T-helper 2 cell treated with Interferon-gamma antibody and Interleukin-4, amounts not matched to agents 5 μg/mL and 100 μg/mL, for 36 hours (primary cell): ENCODE results near the gene SS18L1.

Experiments used
- DNase-seq: peaks from one replicate; pipeline ENCODE4 v3.0.0; 2021; ENCODE audit warnings: low spot score
- H3K27ac Mint-ChIP-seq: one replicate; pipeline ENCODE4 v1.8.0; 2021; ENCODE audit warnings: mild to moderate bottlenecking, mixed read lengths
- H3K27me3 Mint-ChIP-seq: one replicate; pipeline ENCODE4 v1.8.0; 2021; ENCODE audit warnings: low read depth, mixed read lengths
- H3K36me3 Mint-ChIP-seq: one replicate; pipeline ENCODE4 v1.8.0; 2021; ENCODE audit warnings: low read depth, mixed read lengths
- H3K4me1 Mint-ChIP-seq: one replicate; pipeline ENCODE4 v1.8.0; 2021; ENCODE audit warnings: low read depth, mixed read lengths
- H3K4me3 Mint-ChIP-seq: one replicate; pipeline ENCODE4 v1.8.0; 2022; ENCODE audit warnings: mild to moderate bottlenecking, moderate library complexity, mixed read lengths
- H3K9me3 Mint-ChIP-seq: one replicate; pipeline ENCODE4 v1.8.0; 2021; ENCODE audit warnings: mixed read lengths

Gene SS18L1

DNA sequence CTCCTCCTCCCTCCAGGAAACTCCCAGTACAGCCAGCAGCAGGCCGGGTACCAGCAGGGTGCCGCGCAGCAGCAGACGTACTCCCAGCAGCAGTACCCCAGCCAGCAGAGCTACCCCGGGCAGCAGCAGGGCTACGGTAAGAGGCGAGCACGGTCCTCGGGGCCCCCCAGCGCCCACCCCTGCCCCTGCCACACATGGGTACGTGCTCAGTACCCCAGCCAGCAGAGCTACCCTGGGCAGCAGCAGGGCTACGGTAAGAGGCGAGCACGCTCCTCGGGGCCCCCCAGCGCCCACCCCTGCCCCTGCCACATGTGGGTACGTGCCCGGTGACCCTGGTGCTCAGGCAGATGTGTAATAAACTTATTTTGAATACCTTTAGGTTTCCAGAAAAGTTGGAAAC, 29.1 kb downstream of the SS18L1 start:
- DNase-seq: no peak
- H3K4me3 Mint-ChIP-seq: no peak overlapping the region
- peaks cover 13% of the 10 kb centered on the region for H3K36me3 Mint-ChIP-seq
- H3K27me3 Mint-ChIP-seq: no peaks in the 10 kb centered on the region
- no peaks in the 10 kb centered on the region for H3K4me1 Mint-ChIP-seq
- no peaks in the 10 kb centered on the region for H3K9me3 Mint-ChIP-seq
- no peak overlapping the region for H3K27ac Mint-ChIP-seq

DNA sequence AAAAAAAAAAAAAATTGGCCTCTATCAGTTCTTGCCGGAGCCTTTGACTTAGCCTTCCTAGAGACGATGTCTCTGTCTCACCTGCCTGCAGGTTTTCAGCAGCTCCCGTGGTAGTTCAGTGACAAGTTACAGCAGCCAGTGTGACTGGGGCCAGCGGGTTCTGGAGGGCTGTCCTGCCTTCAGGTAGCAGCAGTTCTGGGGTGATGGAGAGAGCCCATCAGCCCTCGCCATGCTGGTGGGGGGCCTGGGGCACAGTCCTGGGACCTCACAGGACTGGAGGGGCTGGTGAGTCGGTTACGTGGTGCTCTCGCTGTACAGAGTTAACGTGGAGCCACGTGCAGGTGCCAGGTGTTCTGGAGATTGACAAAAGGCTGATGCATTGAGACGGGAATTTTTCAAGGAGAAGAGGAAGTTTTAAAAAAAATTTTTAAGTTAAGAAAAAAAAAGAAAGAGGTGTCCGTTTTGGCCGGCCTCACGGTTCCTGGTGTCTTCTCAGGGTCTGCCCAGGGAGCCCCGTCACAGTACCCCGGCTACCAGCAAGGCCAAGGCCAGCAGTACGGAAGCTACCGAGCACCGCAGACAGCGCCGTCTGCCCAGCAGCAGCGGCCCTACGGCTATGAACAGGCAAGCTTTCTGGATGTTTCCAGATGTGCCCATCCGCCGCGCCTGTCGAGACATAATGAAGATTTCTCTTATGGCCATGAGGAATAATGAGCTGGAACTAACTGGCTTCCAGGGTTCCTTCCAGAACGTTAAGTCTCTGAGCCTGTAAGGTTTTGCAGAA, 30.6 kb downstream of the SS18L1 start:
- no peak for DNase-seq
- Mint-ChIP-seq H3K4me3 (no peak overlapping the region), H3K4me1 (no peaks in the 10 kb centered on the region), H3K36me3 (peaks cover 17% of the 10 kb centered on the region), H3K27me3 (no peaks in the 10 kb centered on the region), H3K27ac (no peak overlapping the region), H3K9me3 (no peaks in the 10 kb centered on the region)

DNA sequence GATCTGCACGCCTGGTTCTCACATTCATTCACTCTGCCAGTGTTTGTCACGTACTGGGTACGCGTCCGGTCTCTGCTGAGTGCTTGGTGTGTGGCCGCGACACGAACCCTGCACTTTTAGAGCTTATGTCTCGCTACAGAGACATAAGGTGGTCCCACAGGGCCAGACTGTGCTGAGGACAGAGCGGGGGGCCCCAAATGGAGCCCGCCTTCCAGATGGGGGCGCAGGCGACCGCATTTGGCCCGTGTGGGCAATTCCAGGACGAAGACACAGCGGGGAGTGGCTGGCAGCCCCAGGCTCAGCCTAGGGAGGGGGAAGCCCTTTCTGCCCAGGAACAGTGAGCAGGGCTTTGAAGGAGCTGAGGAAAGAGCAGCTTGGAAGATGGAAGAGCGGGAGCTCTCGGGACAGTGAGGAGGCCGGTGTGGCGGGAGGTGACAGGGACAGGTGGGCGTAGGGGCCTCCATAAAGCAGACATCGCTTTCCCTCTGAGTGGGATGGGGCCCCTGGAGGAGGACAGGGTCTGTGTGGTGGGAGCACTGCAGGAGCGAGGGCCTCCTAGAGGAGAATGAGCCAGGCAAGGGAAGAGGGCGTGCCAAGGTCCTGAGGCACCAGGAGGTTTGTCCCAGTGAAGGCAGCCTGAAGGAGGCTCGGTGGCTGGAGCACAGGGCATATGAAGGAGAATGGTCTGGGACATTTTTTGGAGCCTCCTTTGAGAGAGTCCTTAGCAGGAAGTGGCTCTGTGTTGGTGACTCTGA, 31.5 kb downstream of the SS18L1 start:
- Mint-ChIP-seq H3K9me3 (no peaks in the 10 kb centered on the region), H3K4me1 (no peaks in the 10 kb centered on the region), H3K36me3 (peaks cover 11% of the 10 kb centered on the region), H3K27me3 (no peaks in the 10 kb centered on the region), H3K27ac (peak overlapping the region; percentile 24), H3K4me3 (no peak overlapping the region)
- DNase-seq: no peak

DNA sequence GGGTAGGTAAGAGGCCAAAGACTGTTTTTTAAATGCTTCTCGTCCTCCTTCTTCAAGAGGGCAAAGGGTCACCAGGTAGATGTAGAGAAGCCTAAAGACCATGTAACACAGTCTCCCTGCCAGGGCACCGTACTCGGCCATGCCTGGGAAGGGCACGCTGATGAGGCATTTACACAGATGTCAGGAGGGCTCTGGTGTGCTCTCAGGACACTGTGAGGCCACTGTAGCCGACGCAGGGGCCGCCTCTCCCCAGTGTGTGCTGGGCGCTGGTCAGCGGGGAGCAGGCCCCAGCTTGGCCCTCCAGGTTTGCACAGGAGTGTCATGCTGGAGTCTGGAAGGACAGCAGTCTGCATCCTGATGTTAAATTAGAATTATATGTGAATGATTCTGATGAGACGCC, 32.1 kb downstream of the SS18L1 start:
- Mint-ChIP-seq H3K36me3 (peaks cover 11% of the 10 kb centered on the region), H3K27ac (no peak overlapping the region), H3K9me3 (no peaks in the 10 kb centered on the region), H3K4me1 (no peaks in the 10 kb centered on the region), H3K4me3 (no peak overlapping the region), H3K27me3 (no peaks in the 10 kb centered on the region)
- DNase-seq: no peak

DNA sequence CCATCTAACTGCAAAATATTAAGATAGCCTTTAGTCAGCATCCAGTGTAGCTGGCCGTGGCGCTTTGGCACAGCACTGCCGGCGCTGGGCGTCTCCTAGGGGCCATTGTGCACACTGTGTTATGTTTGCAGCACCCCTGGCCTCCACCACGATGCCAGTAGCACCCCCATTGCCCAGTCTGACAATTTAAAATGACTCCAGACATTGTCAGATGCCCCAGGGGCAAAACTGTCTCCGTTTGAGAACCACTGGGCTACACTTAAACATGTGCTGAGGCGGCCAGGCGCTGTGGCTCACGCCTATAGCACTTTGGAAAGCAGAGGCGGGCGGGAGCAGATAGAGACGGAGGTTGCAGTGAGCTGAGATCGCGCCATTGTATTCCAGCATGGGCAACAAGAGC, 33.3 kb downstream of the SS18L1 start:
- H3K4me3 Mint-ChIP-seq: no peak overlapping the region
- H3K27ac Mint-ChIP-seq: no peak overlapping the region
- no peaks in the 10 kb centered on the region for H3K9me3 Mint-ChIP-seq
- no peak for DNase-seq
- H3K36me3 Mint-ChIP-seq: peaks cover 11% of the 10 kb centered on the region
- no peaks in the 10 kb centered on the region for H3K27me3 Mint-ChIP-seq
- H3K4me1 Mint-ChIP-seq: peaks cover 3% of the 10 kb centered on the region

DNA sequence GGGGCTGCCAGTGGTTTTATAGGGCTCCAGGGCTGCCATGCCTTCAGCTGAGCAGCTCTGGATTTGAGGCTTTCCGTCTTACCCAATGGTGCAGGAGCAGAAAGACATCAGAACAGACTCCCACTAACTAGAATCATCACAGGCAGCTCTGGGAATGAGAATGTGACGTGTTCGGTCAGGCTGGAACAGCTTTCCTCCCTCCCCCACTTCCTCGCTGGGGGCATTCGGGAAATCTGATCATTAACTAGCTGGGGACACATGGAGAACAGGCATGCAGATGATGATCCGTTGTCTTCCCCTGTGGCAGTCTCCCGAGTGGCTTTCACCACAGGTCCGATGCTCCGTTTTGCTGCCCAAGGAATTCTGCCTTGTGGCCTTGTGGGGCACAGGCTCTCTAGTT, 33.7 kb downstream of the SS18L1 start:
- H3K4me1 Mint-ChIP-seq: peaks cover 5% of the 10 kb centered on the region
- no peaks in the 10 kb centered on the region for H3K27me3 Mint-ChIP-seq
- DNase-seq: no peak
- H3K27ac Mint-ChIP-seq: no peak overlapping the region
- no peak overlapping the region for H3K4me3 Mint-ChIP-seq
- H3K9me3 Mint-ChIP-seq: no peaks in the 10 kb centered on the region
- H3K36me3 Mint-ChIP-seq: peaks cover 11% of the 10 kb centered on the region

DNA sequence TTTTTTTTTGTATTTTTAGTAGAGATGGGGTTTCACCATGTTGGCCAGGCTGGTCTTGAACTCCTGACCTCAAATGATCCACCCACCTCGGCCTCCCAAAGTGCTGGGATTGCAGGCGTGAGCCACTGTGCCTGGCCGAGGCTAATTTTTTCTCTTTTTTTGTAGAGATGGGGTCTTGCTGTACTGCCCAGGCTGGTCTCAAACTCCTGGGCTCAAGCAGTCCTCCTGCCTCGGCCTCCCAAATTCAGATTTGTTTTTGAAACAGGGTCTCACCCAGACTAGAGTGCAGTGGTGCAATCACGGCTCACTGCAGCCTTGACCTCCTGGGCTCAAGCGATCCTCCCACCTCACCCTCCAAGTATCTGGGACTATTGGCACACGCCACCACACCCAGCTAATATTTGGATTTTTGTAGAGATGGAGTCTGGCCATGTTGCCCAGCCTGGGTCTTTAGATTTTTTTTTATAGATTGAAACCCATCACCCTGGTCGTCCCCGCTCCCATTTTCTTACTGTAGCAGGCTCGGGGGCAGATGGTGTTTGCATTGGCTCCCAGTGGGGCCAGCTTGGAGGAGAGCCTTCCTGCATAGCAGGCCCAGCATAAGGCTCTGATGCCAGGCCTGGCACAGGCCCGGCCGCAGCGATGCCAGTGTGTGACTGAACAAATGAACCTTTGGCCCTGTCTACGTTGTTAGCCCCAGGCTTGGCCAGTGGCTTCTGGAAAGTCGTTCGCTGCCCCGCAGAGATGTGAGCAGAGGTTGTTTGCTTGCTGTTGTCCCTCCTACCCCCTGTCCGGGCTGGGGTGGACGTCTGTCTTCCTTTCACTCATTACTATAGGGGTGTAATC, 35.0 kb downstream of the SS18L1 start:
- H3K36me3 Mint-ChIP-seq: peaks cover 11% of the 10 kb centered on the region
- no peak overlapping the region for H3K4me3 Mint-ChIP-seq
- H3K27me3 Mint-ChIP-seq: no peaks in the 10 kb centered on the region
- no peak for DNase-seq
- no peaks in the 10 kb centered on the region for H3K9me3 Mint-ChIP-seq
- peaks cover 6% of the 10 kb centered on the region for H3K4me1 Mint-ChIP-seq
- H3K27ac Mint-ChIP-seq: no peak overlapping the region

DNA sequence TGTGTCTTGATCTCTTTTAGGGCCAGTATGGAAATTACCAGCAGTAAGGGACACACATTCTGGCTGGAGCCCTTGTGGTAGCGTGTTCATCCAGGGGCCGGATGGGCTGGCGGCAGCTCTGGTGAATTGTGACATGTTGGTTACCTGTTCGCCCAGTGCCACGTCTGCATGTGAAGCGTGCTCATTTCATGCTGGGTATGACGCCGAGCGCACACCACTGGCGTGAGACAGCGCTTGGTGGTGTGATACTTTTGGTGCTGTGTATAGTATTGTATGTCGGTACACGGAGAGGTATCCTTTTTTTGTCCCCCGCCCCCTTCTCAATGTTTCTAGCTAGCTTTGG, 35.6 kb downstream of the SS18L1 start:
- no peaks in the 10 kb centered on the region for H3K9me3 Mint-ChIP-seq
- no peak overlapping the region for H3K27ac Mint-ChIP-seq
- no peak for DNase-seq
- H3K27me3 Mint-ChIP-seq: no peaks in the 10 kb centered on the region
- H3K4me1 Mint-ChIP-seq: peaks cover 10% of the 10 kb centered on the region
- H3K4me3 Mint-ChIP-seq: no peak overlapping the region
- H3K36me3 Mint-ChIP-seq: peaks cover 9% of the 10 kb centered on the region

DNA sequence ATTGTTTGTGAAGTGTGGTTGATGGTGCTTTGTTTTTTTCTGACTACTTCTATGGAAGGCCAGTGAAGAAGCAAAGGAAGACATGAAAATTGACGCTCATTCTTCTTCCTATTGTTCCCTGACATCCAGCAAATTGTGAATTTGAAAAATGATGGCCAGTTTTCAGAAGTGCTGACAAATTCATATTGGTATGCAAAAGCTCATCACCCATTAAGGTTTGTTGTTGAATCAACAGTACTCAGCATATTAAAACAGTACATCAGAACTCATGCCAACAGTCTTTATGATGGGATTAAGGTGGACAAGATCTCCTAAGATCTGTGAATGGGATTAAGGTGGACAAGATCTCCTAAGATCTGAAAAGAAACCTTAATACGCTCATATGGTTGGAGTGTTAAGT, 38.2 kb downstream of the SS18L1 start:
- Mint-ChIP-seq H3K4me1 (peaks cover 16% of the 10 kb centered on the region), H3K36me3 (peaks cover 5% of the 10 kb centered on the region), H3K27ac (peak overlapping the region; percentile 96), H3K4me3 (peak overlapping the region; percentile 90), H3K27me3 (no peaks in the 10 kb centered on the region), H3K9me3 (no peaks in the 10 kb centered on the region)
- DNase-seq: no peak

DNA sequence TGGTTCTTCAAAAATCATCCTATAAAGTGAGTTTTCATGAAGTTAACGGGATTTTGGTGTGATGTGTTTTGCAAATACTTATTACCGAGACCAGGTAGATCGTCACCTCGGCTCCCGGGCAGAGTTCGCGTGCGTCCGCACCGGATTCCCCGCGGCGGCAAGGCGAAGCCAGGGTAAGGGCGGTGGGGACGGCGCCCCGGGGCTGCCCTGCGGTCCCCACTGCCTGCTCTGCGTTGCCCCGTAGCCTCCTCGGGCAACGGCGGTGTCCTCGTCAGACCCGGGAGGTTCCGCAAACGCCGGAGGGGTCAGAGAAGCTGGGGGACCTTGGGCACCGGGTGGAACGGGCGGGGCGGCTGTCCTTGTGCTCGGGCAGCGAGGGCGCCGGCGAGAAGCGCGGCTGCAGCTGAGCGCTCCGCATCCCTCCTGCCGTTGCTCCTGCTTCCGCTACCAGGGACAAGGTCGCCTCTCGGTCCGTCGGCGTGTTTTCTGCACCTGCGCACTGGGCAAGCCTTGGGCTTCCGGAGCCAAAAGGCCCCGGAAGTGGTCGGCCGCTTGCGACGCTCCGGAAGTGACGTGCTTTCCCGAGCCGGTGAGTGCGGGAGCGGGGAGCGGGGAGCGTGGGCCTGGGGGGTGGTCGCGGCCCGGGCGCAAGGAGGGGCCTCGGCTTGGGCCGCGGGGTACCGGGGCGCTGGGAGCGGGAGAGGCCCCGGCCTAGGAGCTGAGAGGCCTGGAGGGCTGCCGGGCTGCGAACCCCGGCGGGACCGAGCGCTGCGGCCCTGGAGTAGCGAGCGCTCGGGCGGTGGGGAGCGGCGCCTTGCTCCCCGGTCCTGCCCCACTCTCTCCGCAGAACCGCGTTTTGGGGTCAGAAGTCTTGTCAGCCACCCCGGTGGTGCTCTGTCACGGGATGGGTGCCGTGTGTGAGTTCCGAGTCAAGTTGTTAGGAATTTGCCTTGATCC, 39.2 kb downstream of the SS18L1 start, which contains the start of gene MTG2:
Gene MTG2 (plus strand): TSS at position 560 of the 957 bp plus-strand sequence. CDS start 10,393 bp downstream, outside the sequence.
- no peaks in the 10 kb centered on the region for H3K9me3 Mint-ChIP-seq
- H3K4me3 Mint-ChIP-seq: peak within 1 kb of the TSS; percentile 94
- H3K4me1 Mint-ChIP-seq: peaks cover 24% of the 10 kb centered on the region
- peak; percentile 95 for DNase-seq
- peak within 1 kb of the TSS; percentile 96 for H3K27ac Mint-ChIP-seq
- no peaks in the 10 kb centered on the region for H3K27me3 Mint-ChIP-seq
- peaks cover 5% of the 10 kb centered on the region for H3K36me3 Mint-ChIP-seq

DNA sequence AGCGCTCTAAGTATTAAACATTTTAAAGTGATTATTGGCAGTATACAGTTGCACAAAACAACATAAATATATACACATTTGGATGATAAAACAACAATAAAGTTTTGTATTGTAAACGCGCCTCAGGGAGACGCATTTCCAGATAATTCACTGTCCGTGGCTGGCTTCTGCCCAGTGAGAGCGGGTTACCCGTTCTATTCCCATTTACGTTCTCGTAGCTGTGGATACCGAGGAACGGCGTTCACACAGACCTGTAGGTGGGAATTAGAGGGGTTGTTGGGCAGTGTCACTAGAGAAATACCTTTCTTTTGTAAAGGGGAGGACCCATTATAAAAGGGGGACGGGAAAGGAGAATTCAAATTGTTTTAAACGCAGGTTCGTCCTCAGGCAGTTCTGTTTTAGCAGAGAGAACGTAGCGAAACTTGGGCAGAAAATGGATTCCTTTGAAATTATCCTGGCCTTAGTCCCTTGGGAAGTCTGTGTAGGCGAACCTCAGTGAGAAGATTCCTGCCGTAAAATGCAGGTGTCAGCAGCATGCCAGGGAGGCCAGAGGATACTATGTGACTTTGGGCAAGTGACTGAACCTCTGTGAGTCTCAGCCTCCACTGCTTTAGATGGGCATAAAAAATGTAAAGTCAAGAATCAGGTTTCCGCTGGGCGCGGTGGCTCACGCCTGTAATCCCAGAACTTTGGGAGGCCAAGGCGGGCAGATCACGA, 40.0 kb downstream of the SS18L1 start:
- Mint-ChIP-seq H3K4me3 (peak overlapping the region; percentile 94), H3K27me3 (no peaks in the 10 kb centered on the region), H3K27ac (peak overlapping the region; percentile 88), H3K36me3 (peaks cover 5% of the 10 kb centered on the region), H3K4me1 (peaks cover 25% of the 10 kb centered on the region), H3K9me3 (no peaks in the 10 kb centered on the region)
- no peak for DNase-seq

DNA sequence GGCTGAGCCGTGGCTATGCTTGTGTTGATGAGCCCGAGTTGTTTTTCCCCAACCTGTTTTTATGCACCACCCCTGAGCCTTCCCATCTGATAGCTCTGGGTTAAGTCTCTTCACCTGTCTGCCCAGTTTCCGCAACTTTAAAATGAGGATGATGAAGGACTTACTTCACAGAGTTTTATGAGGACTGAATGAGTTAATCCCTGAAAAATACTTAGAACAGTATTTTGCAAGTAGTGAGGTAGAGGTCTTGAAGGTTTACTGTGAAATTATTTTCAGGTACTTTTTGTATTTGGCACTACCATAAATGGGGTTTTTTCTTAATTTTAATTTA, 42.5 kb downstream of the SS18L1 start:
- H3K9me3 Mint-ChIP-seq: no peaks in the 10 kb centered on the region
- H3K27ac Mint-ChIP-seq: no peak overlapping the region
- no peak overlapping the region for H3K4me3 Mint-ChIP-seq
- peaks cover 1% of the 10 kb centered on the region for H3K36me3 Mint-ChIP-seq
- H3K27me3 Mint-ChIP-seq: no peaks in the 10 kb centered on the region
- peaks cover 25% of the 10 kb centered on the region for H3K4me1 Mint-ChIP-seq
- DNase-seq: no peak
